ENCODE data around the gene CST8.

- TF ChIP-seq, protein P1, sequence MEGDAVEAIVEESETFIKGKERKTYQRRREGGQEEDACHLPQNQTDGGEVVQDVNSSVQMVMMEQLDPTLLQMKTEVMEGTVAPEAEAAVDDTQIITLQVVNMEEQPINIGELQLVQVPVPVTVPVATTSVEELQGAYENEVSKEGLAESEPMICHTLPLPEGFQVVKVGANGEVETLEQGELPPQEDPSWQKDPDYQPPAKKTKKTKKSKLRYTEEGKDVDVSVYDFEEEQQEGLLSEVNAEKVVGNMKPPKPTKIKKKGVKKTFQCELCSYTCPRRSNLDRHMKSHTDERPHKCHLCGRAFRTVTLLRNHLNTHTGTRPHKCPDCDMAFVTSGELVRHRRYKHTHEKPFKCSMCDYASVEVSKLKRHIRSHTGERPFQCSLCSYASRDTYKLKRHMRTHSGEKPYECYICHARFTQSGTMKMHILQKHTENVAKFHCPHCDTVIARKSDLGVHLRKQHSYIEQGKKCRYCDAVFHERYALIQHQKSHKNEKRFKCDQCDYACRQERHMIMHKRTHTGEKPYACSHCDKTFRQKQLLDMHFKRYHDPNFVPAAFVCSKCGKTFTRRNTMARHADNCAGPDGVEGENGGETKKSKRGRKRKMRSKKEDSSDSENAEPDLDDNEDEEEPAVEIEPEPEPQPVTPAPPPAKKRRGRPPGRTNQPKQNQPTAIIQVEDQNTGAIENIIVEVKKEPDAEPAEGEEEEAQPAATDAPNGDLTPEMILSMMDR (IDR thresholded peaks at IDR 0.05), result no peak
- no peak for TF ChIP-seq EZH2 (IDR thresholded peaks at IDR 0.05; ENCODE audit: borderline replicate concordance, insufficient read depth, low read depth, low read length, poor library complexity, severe bottlenecking)
These were observed 42.8 kb upstream of the CST8 start for GRCh38 chr20:23448167-23448566.

All from B cell (primary cell).